ENCODE results near the gene ZNF239. TPM values are rescaled to one million over a fixed set of nuclear protein-coding genes. Genes with fewer than 3 reads are reported as not detected.
A peak's percentile ranks its signal among the peaks of the same experiment; 100 is the strongest.

Gene ZNF239
- total RNA-seq, 4 donors from 2014 or later: 1.8 to 14.4 (median 8.0) TPM

- DNase-seq: no peak
- intact Hi-C loops (cut with DNase I; ENCODE audit: low total_unique reads): loop anchor here (10.0 kb wide), 1 partner anchor 305 kb away; no protein-coding TSS in a partner anchor
- no peaks in the 10 kb centered on the region for H3K36me3 ChIP-seq
Measured at GRCh38 chr10:43599333-43599732, 24.9 kb upstream of the ZNF239 start.

DNA sequence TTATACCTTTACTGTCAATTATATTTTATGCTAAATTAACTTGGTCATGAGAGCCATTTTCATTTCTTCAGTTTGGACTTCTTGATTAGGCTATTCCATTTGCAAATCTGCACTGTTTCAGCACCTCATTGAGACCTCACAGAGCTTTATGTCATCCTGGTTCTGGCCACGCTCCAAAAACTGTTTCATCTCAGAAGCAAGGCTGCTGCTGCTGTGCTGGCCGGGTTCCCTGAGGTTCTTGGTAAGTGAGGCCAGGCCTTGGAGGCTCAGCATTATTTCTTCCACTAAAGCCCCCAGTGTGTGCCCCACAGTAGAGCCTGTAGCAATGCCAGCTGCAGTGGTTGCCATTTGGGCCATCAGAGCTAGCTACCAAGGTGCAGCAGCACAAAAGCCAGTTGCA is 24.0 kb upstream of the ZNF239 start:
- no peak overlapping the region for H3K4me3 ChIP-seq

More at GRCh38 chr10:43599333-43599732, 24.9 kb upstream of the ZNF239 start:
- TF ChIP-seq CTCF (IDR thresholded peaks at IDR 0.05) (no peak), POLR2A (IDR thresholded peaks at IDR 0.05) (no peak)
- H3K27me3 ChIP-seq: no peaks in the 10 kb centered on the region
- H3K4me3 ChIP-seq: no peak overlapping the region
- no peak overlapping the region for H3K27ac ChIP-seq
- H3K9me3 ChIP-seq: no peaks in the 10 kb centered on the region
- H3K4me1 ChIP-seq: no peaks in the 10 kb centered on the region

DNA sequence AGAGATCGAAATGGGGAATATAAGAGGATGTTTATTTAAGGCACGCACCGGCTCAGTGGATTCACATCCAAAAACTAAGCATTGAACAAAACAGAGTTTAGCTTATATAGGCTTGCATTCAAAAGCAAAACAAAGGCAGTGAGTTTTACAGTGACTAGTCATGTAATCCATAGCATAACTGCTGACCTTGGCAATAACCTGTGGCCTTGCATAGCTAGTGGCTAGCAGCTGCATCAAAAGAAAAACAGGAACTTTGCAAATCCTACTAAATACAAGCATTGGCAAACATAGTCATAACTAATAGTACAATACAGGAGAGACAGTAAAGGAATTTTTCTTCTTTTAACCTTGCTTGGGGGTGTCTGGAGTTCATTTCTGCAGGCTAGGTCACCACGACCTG is 22.1 kb upstream of the ZNF239 start:
- no peaks in the 10 kb centered on the region for H3K27me3 ChIP-seq
- DNase-seq: no peak
- no peaks in the 10 kb centered on the region for H3K36me3 ChIP-seq
- H3K27ac ChIP-seq: no peak overlapping the region
- intact Hi-C loops (cut with DNase I; ENCODE audit: low total_unique reads): loop anchor here (10.0 kb wide), 1 partner anchor 302 kb away; no protein-coding TSS in a partner anchor
- H3K4me1 ChIP-seq: no peaks in the 10 kb centered on the region
- no peak overlapping the region for H3K4me3 ChIP-seq
- TF ChIP-seq POLR2A (IDR thresholded peaks at IDR 0.05) (no peak), CTCF (IDR thresholded peaks at IDR 0.05) (no peak)
- no peaks in the 10 kb centered on the region for H3K9me3 ChIP-seq

More for the DNA sequence above, 24.0 kb upstream of the ZNF239 start:
- H3K9me3 ChIP-seq: no peaks in the 10 kb centered on the region
- no peaks in the 10 kb centered on the region for H3K36me3 ChIP-seq
- no peaks in the 10 kb centered on the region for H3K4me1 ChIP-seq
- DNase-seq: peak in 1 of 2 donors; percentile 24
- intact Hi-C loops (cut with DNase I; ENCODE audit: low total_unique reads): loop anchor here (10.0 kb wide), 1 partner anchor 304 kb away; no protein-coding TSS in a partner anchor
- TF ChIP-seq POLR2A (IDR thresholded peaks at IDR 0.05) (no peak), CTCF (IDR thresholded peaks at IDR 0.05) (no peak)
- no peaks in the 10 kb centered on the region for H3K27me3 ChIP-seq
- H3K27ac ChIP-seq: no peak overlapping the region

- no peak for DNase-seq
Measured at GRCh38 chr10:43595739-43596298, 21.4 kb upstream of the ZNF239 start.

More at GRCh38 chr10:43595739-43596298, 21.4 kb upstream of the ZNF239 start:
- no peak for TF ChIP-seq POLR2A (IDR thresholded peaks at IDR 0.05)
- no peak for TF ChIP-seq CTCF (IDR thresholded peaks at IDR 0.05)
- no peaks in the 10 kb centered on the region for H3K36me3 ChIP-seq
- intact Hi-C loops (cut with DNase I; ENCODE audit: low total_unique reads): loop anchor here (10.0 kb wide), 1 partner anchor 301 kb away; no protein-coding TSS in a partner anchor
- H3K27me3 ChIP-seq: no peaks in the 10 kb centered on the region
- H3K27ac ChIP-seq: no peak overlapping the region
- no peaks in the 10 kb centered on the region for H3K9me3 ChIP-seq
- no peak overlapping the region for H3K4me3 ChIP-seq
- no peaks in the 10 kb centered on the region for H3K4me1 ChIP-seq
